HFFc6 (cell line): ENCODE data around the gene IGF1R. TPM values are rescaled to one million over a fixed set of nuclear protein-coding genes. Genes with fewer than 3 reads are reported as not detected.

Source experiments
- DNase-seq: peaks from one replicate; pipeline ENCODE4 v3.0.0-alpha.2; 2018
- H3K27ac Mint-ChIP-seq: 2 replicates; pipeline ENCODE4 v1.8.0; 2020; ENCODE audit warnings: mild to moderate bottlenecking, mixed read lengths
- H3K27me3 Mint-ChIP-seq: 2 replicates; pipeline ENCODE4 v1.8.0; 2021; ENCODE audit warnings: mild to moderate bottlenecking, moderate library complexity, mixed read lengths; ENCODE audit not compliant: insufficient read depth
- H3K36me3 Mint-ChIP-seq: 2 replicates; pipeline ENCODE4 v1.8.0; 2021; ENCODE audit warnings: low read depth, mixed read lengths
- H3K4me1 Mint-ChIP-seq: 2 replicates; pipeline ENCODE4 v1.8.0; 2020; ENCODE audit warnings: low read depth, mixed read lengths
- H3K4me3 Mint-ChIP-seq: 2 replicates; pipeline ENCODE4 v1.8.0; 2020; ENCODE audit warnings: mild to moderate bottlenecking, moderate library complexity, mixed read lengths
- H3K9me3 Mint-ChIP-seq: 2 replicates; pipeline ENCODE4 v1.8.0; 2020; ENCODE audit warnings: mild to moderate bottlenecking, mixed read lengths
- CTCF ChIP-seq: fragments of 200-600 bp; sonication (generic); IDR thresholded peaks from 2 replicates; pipeline ENCODE4 v1.5.0; 2021; ENCODE audit warnings: antibody characterized with exemption, mild to moderate bottlenecking
- total RNA-seq, 6 experiments: library from RNA; stranded (reverse); fragmentation: NEBNext Ultra II Directional; extraction: Animal tissue kit (Norgen Biotek cat#: 25700); gene quantifications; 2 replicates in 1 of 6; 3 replicates in 5 of 6; pipeline ENCODE4 v1.2.3, GENCODE V29; 2021

The IGF1R gene
- total RNA-seq, 6 experiments from 2014 or later: 46.7 to 61.9 (median 50.1) TPM

- peaks cover 46% of the 10 kb centered on the region for H3K4me1 Mint-ChIP-seq
- peak overlapping the region; percentile 65; the same call in 1 of the 2 replicates for H3K27ac Mint-ChIP-seq
- DNase-seq: no peak
- H3K36me3 Mint-ChIP-seq: peaks cover 6% of the 10 kb centered on the region; the same call in 1 of the 2 replicates
- no peaks in the 10 kb centered on the region for H3K9me3 Mint-ChIP-seq
- peaks cover 2% of the 10 kb centered on the region; the same call in 1 of the 2 replicates for H3K27me3 Mint-ChIP-seq
- no peak for TF ChIP-seq CTCF
- peak overlapping the region; percentile 82 for H3K4me3 Mint-ChIP-seq
Measured at GRCh38 chr15:98754657-98755022, 106.3 kb downstream of the IGF1R start.

- peaks cover 46% of the 10 kb centered on the region for H3K4me1 Mint-ChIP-seq
Measured at GRCh38 chr15:98755138-98755537, 106.8 kb downstream of the IGF1R start.

GRCh38 chr15:98755781-98756180 is 107.4 kb downstream of the IGF1R start:
- Mint-ChIP-seq H3K9me3 (no peaks in the 10 kb centered on the region), H3K27ac (no peak overlapping the region), H3K36me3 (peaks cover 6% of the 10 kb centered on the region; the same call in 1 of the 2 replicates), H3K4me3 (no peak overlapping the region), H3K4me1 (peaks cover 52% of the 10 kb centered on the region), H3K27me3 (peaks cover 2% of the 10 kb centered on the region; the same call in 1 of the 2 replicates)
- no peak for TF ChIP-seq CTCF
- no peak for DNase-seq

More at GRCh38 chr15:98755138-98755537, 106.8 kb downstream of the IGF1R start:
- TF ChIP-seq CTCF: no peak
- no peaks in the 10 kb centered on the region for H3K9me3 Mint-ChIP-seq
- peaks cover 2% of the 10 kb centered on the region; the same call in 1 of the 2 replicates for H3K27me3 Mint-ChIP-seq
- peak overlapping the region; percentile 49 for H3K27ac Mint-ChIP-seq
- peak overlapping the region; percentile 28; the same call in 1 of the 2 replicates for H3K4me3 Mint-ChIP-seq
- DNase-seq: no peak
- peaks cover 6% of the 10 kb centered on the region; the same call in 1 of the 2 replicates for H3K36me3 Mint-ChIP-seq

GRCh38 chr15:98758224-98758623 is 109.9 kb downstream of the IGF1R start:
- DNase-seq: no peak
- no peaks in the 10 kb centered on the region for H3K9me3 Mint-ChIP-seq
- H3K27ac Mint-ChIP-seq: no peak overlapping the region
- peaks cover 2% of the 10 kb centered on the region; the same call in 1 of the 2 replicates for H3K27me3 Mint-ChIP-seq
- TF ChIP-seq CTCF: no peak
- H3K36me3 Mint-ChIP-seq: peaks cover 6% of the 10 kb centered on the region; the same call in 1 of the 2 replicates
- H3K4me1 Mint-ChIP-seq: peaks cover 42% of the 10 kb centered on the region
- H3K4me3 Mint-ChIP-seq: no peak overlapping the region

- TF ChIP-seq CTCF: no peak
- H3K9me3 Mint-ChIP-seq: no peaks in the 10 kb centered on the region
- no peak overlapping the region for H3K4me3 Mint-ChIP-seq
- no peak overlapping the region for H3K27ac Mint-ChIP-seq
- peaks cover 39% of the 10 kb centered on the region for H3K4me1 Mint-ChIP-seq
- peaks cover 2% of the 10 kb centered on the region; the same call in 1 of the 2 replicates for H3K27me3 Mint-ChIP-seq
- peaks cover 6% of the 10 kb centered on the region; the same call in 1 of the 2 replicates for H3K36me3 Mint-ChIP-seq
- DNase-seq: no peak
Measured at GRCh38 chr15:98759277-98759676, 110.9 kb downstream of the IGF1R start.
